Measurements from ENCODE around the gene MAGEC3. TPM values are rescaled to one million over a fixed set of nuclear protein-coding genes. Genes with fewer than 3 reads are reported as not detected.

MAGEC3 gene
- total and polyA plus RNA-seq, 9 of the 15 experiments (the other 6 are each of a cell fraction or from before 2014, with no cell fraction given), result 0.11 to 0.28 (median 0.17) TPM; not detected in 6

GRCh38 chrX:141791856-141792255 is 46.3 kb upstream of the MAGEC3 start (continued):
- TF ChIP-seq USF1 (CRISPR knock-in tag; IDR thresholded peaks at IDR 0.05), result no peak
- no peak for TF ChIP-seq HNRNPL (IDR thresholded peaks at IDR 0.05; ENCODE audit: low read depth, low read length)
- no peak for TF ChIP-seq KLF16 (IDR thresholded peaks at IDR 0.05)
- TF ChIP-seq ZNF316 (IDR thresholded peaks at IDR 0.05), result peak; percentile 45; the same call in 1 of the 2 replicates

GRCh38 chrX:141811438-141811837 is 26.7 kb upstream of the MAGEC3 start:
- H3K4me2 ChIP-seq (ENCODE audit: insufficient read depth, low read length), result no peak overlapping the region
- ChIA-PET POLR2A (no interaction called here), CTCF (ENCODE audit: low intra/inter-chr PET ratio) (no interaction called here)
- no peak overlapping the region for H3K9ac ChIP-seq (ENCODE audit: insufficient read depth in 1 of 2, low read depth in 2 of 2, low read length in 2 of 2)
- DNase-seq (ENCODE audit: extremely low read depth in 1 of 4, low spot score in 3 of 4), result no peak
- 0% methylated on average over 1 of the region's 1 CpG for WGBS (ENCODE audit: insufficient coverage, low coverage, missing lambda C conversion rate)
- no peak overlapping the region for H2AFZ ChIP-seq (ENCODE audit: low read depth, low read length)
- FAIRE-seq, result no peak
- no peaks in the 10 kb centered on the region for H3K36me3 ChIP-seq (ENCODE audit: control insufficient read depth, insufficient read depth, low read length)
- H3K27me3 ChIP-seq (ENCODE audit: control insufficient read depth in 2 of 2, insufficient read depth in 2 of 2, low read length in 2 of 2), result no peaks in the 10 kb centered on the region
- H3K4me1 ChIP-seq (replicated peaks in 1 of 2; ENCODE audit: control insufficient read depth in 2 of 2, insufficient read depth in 2 of 2, low read length in 2 of 2), result no peaks in the 10 kb centered on the region
- intact Hi-C loops (cut with micrococcal nuclease) (no loop called here), in situ Hi-C loops (cut with MboI) (no loop called here)
- no peaks in the 10 kb centered on the region for H3K9me3 ChIP-seq (replicated peaks; ENCODE audit: control insufficient read depth, insufficient read depth, low read depth, low read length)
- no peaks in the 10 kb centered on the region for H3K9me1 ChIP-seq (ENCODE audit: control insufficient read depth, insufficient read depth, low read length)
- BruUV-seq (replicated peaks), result no TSS peak
- no peak overlapping the region for H3K4me3 ChIP-seq
- ATAC-seq, result no peak
- H3K27ac ChIP-seq (ENCODE audit: extremely low read depth, low read depth, low read length), result no peak overlapping the region
- no peaks in the 10 kb centered on the region for H4K20me1 ChIP-seq (replicated peaks; ENCODE audit: control insufficient read depth, insufficient read depth, low read length)
- no peaks in the 10 kb centered on the region for H3K79me2 ChIP-seq (ENCODE audit: control insufficient read depth, insufficient read depth, low read length)
- TF ChIP-seq CGGBP1 (CRISPR knock-in tag; IDR thresholded peaks at IDR 0.05) (no peak), TOE1 (IDR thresholded peaks at IDR 0.05; ENCODE audit: borderline replicate concordance) (no peak), TOE1 (CRISPR knock-in tag; IDR thresholded peaks at IDR 0.05; ENCODE audit: borderline replicate concordance, low read depth) (no peak), MITF (IDR thresholded peaks at IDR 0.05) (no peak), CHD4 (IDR thresholded peaks at IDR 0.05; ENCODE audit: insufficient read depth, insufficient replicate concordance, low read depth, low read length, poor library complexity, severe bottlenecking) (no peak), NFIC (IDR thresholded peaks at IDR 0.05) (no peak), CTCF (IDR thresholded peaks at IDR 0.05 in 2 of 3, conservative IDR thresholded peaks at IDR 0.05 in 1 of 3; ENCODE audit: insufficient read depth in 2 of 3, low read depth in 1 of 3, low read length in 3 of 3) (no peak), BHLHE40 (IDR thresholded peaks at IDR 0.05; ENCODE audit: low read length) (no peak), POLR2B (IDR thresholded peaks at IDR 0.05; ENCODE audit: low read depth, partially characterized antibody) (no peak), NKRF (IDR thresholded peaks at IDR 0.05; ENCODE audit: borderline replicate concordance) (no peak)

Measured in K562 (cell line).